Hepatocyte (in vitro differentiated cells): ENCODE data around the gene RDH16.

Experiments used
- EZH2 ChIP-seq: fragments of 200-600 bp; sonication (generic); IDR thresholded peaks from 2 replicates; pipeline ENCODE4 v1.6.1; 2016; ENCODE audit warnings: antibody characterized with exemption, mild to moderate bottlenecking, borderline replicate concordance
- EZH2phosphoT487 ChIP-seq: fragments of 200-600 bp; sonication (generic); IDR thresholded peaks from one replicate; pipeline ENCODE4 v1.6.1; 2018; ENCODE audit warnings: antibody characterized with exemption, mild to moderate bottlenecking, low read depth, moderate library complexity; ENCODE audit not compliant: unreplicated experiment, severe bottlenecking
- TF ChIP-seq, protein P1 (sequence below): fragments of 200-600 bp; sonication (generic); IDR thresholded peaks from 2 replicates; pipeline ENCODE4 v1.5.1; 2016; ENCODE audit warnings: antibody characterized with exemption, mild to moderate bottlenecking; ENCODE audit not compliant: poor library complexity

DNA sequence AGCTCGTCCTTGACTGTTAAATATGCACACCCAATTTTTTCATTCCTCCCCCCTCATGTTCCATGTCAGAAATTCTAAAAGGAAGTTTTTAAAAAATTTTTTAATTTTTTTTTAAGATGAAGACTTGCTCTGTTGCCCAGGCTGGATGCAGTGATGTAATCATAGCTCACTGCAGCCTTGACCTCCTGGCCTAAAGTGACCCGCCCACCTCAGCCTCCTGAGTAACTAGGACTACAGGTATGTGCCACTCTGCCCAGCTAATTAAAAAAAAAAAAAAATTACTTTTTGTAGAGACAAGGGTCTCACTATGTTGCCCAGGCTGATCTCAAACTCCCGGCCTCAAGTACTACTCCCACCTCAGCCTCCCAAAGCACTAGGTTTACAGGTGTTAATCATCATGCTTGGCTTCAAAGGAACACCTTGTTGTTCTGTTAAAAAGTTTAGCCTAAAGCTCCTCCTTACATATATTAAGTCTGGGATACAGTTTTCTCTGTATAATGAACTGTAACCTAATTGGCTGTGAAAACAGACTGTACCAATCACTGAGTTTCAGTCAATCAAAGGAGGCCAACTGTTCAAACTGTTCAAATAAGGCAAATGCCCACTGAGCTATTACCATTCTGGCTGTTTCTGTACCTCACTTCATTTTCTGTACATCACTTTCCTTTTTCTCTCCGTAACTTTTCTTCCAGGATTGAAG, 41.0 kb downstream of the RDH16 start:
- TF ChIP-seq, protein P1, sequence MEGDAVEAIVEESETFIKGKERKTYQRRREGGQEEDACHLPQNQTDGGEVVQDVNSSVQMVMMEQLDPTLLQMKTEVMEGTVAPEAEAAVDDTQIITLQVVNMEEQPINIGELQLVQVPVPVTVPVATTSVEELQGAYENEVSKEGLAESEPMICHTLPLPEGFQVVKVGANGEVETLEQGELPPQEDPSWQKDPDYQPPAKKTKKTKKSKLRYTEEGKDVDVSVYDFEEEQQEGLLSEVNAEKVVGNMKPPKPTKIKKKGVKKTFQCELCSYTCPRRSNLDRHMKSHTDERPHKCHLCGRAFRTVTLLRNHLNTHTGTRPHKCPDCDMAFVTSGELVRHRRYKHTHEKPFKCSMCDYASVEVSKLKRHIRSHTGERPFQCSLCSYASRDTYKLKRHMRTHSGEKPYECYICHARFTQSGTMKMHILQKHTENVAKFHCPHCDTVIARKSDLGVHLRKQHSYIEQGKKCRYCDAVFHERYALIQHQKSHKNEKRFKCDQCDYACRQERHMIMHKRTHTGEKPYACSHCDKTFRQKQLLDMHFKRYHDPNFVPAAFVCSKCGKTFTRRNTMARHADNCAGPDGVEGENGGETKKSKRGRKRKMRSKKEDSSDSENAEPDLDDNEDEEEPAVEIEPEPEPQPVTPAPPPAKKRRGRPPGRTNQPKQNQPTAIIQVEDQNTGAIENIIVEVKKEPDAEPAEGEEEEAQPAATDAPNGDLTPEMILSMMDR: no peak
- TF ChIP-seq EZH2 (no peak), EZH2phosphoT487 (no peak)
